DOHH2 (cell line): ENCODE data around the gene HAND1.

ENCODE experiments used
- EZH2phosphoT487 ChIP-seq: fragments of 200-600 bp; sonication (generic); IDR thresholded peaks from 2 replicates; pipeline ENCODE4 v1.6.1; 2017; ENCODE audit warnings: borderline replicate concordance, mild to moderate bottlenecking, antibody characterized with exemption, low read length, moderate library complexity, mixed read lengths
- TF ChIP-seq, protein P1 (sequence below): fragments of 200-600 bp; sonication (generic); IDR thresholded peaks from one replicate; pipeline ENCODE4 v1.5.1; 2014; ENCODE audit warnings: antibody characterized with exemption, mild to moderate bottlenecking, low read depth, low read length; ENCODE audit not compliant: poor library complexity, severe bottlenecking

- TF ChIP-seq, protein P1, sequence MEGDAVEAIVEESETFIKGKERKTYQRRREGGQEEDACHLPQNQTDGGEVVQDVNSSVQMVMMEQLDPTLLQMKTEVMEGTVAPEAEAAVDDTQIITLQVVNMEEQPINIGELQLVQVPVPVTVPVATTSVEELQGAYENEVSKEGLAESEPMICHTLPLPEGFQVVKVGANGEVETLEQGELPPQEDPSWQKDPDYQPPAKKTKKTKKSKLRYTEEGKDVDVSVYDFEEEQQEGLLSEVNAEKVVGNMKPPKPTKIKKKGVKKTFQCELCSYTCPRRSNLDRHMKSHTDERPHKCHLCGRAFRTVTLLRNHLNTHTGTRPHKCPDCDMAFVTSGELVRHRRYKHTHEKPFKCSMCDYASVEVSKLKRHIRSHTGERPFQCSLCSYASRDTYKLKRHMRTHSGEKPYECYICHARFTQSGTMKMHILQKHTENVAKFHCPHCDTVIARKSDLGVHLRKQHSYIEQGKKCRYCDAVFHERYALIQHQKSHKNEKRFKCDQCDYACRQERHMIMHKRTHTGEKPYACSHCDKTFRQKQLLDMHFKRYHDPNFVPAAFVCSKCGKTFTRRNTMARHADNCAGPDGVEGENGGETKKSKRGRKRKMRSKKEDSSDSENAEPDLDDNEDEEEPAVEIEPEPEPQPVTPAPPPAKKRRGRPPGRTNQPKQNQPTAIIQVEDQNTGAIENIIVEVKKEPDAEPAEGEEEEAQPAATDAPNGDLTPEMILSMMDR = no peak
- no peak for TF ChIP-seq EZH2phosphoT487
These were observed 23.5 kb upstream of the HAND1 start for GRCh38 chr5:154501566-154501965.
